Peyer's patch (tissue), 4 donors: Measurements from ENCODE around the gene PARP1. TPM values are rescaled to one million over a fixed set of nuclear protein-coding genes. Genes with fewer than 3 reads are reported as not detected.

Experiments used
- DNase-seq, 3 donors: peaks; one replicate each; pipeline ENCODE4 v3.0.0-alpha.2; 2017 to 2019
- H3K27ac ChIP-seq, 4 donors: fragments of 200-600 bp; sonication (generic); one replicate each; pipeline ENCODE4 v1.5.1; 2016 to 2019
- H3K27me3 ChIP-seq, 2 donors: fragments of 200-600 bp; sonication (generic); one replicate each; pipeline ENCODE4 v1.5.1; 2019
- H3K36me3 ChIP-seq, 3 donors: fragments of 200-600 bp; sonication (generic); one replicate each; pipeline ENCODE4 v1.5.1; 2016 to 2019
- H3K4me1 ChIP-seq, 4 donors: fragments of 200-600 bp; sonication (generic); one replicate each; pipeline ENCODE4 v1.5.1; 2016 to 2019
- H3K4me3 ChIP-seq, 4 donors: fragments of 200-600 bp; sonication (generic); 1 replicate in 3 of 4; 2 replicates in 1 of 4; pipeline ENCODE4 v1.5.1; 2016 to 2019; ENCODE audit warnings: mild to moderate bottlenecking in 1 of 4
- H3K9me3 ChIP-seq, 4 donors: fragments of 200-600 bp; sonication (generic); one replicate each; pipeline ENCODE4 v1.5.1; 2016 to 2019; ENCODE audit warnings: mild to moderate bottlenecking in 1 of 4
- POLR2A ChIP-seq, 2 donors: fragments of 450-650 bp; IDR thresholded peaks; one replicate each; pipeline ENCODE4 v1.5.1; 2017; ENCODE audit warnings: antibody characterized with exemption in 2 of 2, mild to moderate bottlenecking in 2 of 2, moderate library complexity in 2 of 2
- total RNA-seq, 4 donors: library from RNA; depleted of rRNA; stranded (reverse); fragments of >200 nt; gene quantifications; one replicate each; pipeline ENCODE4 v1.1.0, GENCODE V29; 2016
- TF ChIP-seq, protein P1 (sequence below), 6 experiments: fragments of 450-650 bp in 4 of 6; fragments of 200-600 bp in 2 of 6; sonication (generic) in 1 of 6; IDR thresholded peaks; one replicate each; pipeline ENCODE4 v1.5.1; 2017 to 2019; ENCODE audit warnings: antibody characterized with exemption in 6 of 6, mild to moderate bottlenecking in 3 of 6, moderate library complexity in 1 of 6

Gene PARP1
- total RNA-seq, 4 donors from 2014 or later: 25.2 to 145 (median 54.4) TPM

- TF ChIP-seq, protein P1, sequence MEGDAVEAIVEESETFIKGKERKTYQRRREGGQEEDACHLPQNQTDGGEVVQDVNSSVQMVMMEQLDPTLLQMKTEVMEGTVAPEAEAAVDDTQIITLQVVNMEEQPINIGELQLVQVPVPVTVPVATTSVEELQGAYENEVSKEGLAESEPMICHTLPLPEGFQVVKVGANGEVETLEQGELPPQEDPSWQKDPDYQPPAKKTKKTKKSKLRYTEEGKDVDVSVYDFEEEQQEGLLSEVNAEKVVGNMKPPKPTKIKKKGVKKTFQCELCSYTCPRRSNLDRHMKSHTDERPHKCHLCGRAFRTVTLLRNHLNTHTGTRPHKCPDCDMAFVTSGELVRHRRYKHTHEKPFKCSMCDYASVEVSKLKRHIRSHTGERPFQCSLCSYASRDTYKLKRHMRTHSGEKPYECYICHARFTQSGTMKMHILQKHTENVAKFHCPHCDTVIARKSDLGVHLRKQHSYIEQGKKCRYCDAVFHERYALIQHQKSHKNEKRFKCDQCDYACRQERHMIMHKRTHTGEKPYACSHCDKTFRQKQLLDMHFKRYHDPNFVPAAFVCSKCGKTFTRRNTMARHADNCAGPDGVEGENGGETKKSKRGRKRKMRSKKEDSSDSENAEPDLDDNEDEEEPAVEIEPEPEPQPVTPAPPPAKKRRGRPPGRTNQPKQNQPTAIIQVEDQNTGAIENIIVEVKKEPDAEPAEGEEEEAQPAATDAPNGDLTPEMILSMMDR (IDR thresholded peaks at IDR 0.05): peak; percentile 63 to 86 (median 82)
- no peak for TF ChIP-seq POLR2A (IDR thresholded peaks at IDR 0.05)
- no peaks in the 10 kb centered on the region for H3K4me1 ChIP-seq
- H3K4me3 ChIP-seq: no peak overlapping the region
- H3K36me3 ChIP-seq: no peaks in the 10 kb centered on the region
- peak overlapping the region in 1 of 4 donors; percentile 39 for H3K27ac ChIP-seq
- no peaks in the 10 kb centered on the region for H3K27me3 ChIP-seq
- no peaks in the 10 kb centered on the region for H3K9me3 ChIP-seq
- no peak for DNase-seq
Measured at GRCh38 chr1:226424221-226425003, 16.5 kb upstream of the PARP1 start.

DNA sequence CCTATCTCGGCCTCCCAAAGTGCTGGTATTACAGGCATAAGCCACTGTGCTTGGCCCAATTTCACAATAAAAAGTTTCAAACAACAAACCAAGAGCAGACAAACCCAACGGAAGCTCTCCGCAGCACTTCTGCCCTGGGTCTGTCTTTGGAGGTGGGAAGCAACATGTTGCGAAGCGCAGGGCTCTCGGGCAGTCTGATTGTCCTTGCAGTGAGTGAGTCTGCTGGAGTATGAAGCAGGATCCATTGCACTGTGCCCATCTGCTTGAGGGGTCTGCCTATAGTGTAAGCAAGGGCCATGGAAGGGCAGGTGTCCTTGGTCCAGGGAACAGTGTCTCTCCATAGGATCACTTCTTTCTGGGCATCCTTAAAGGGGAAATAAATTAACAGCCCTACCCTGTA, 14.6 kb upstream of the PARP1 start:
- Histone ChIP-seq H3K4me1 (no peaks in the 10 kb centered on the region), H3K4me3 (no peak overlapping the region), H3K36me3 (no peaks in the 10 kb centered on the region), H3K9me3 (no peaks in the 10 kb centered on the region), H3K27me3 (no peaks in the 10 kb centered on the region), H3K27ac (no peak overlapping the region)
- no peak for TF ChIP-seq POLR2A (IDR thresholded peaks at IDR 0.05)
- TF ChIP-seq, protein P1 (IDR thresholded peaks at IDR 0.05): no peak
- DNase-seq: no peak

GRCh38 chr1:226420897-226421296, 13.0 kb upstream of the PARP1 start:
- Histone ChIP-seq H3K4me3 (no peak overlapping the region), H3K9me3 (no peaks in the 10 kb centered on the region), H3K27ac (no peak overlapping the region), H3K27me3 (no peaks in the 10 kb centered on the region), H3K4me1 (no peaks in the 10 kb centered on the region), H3K36me3 (no peaks in the 10 kb centered on the region)
- DNase-seq: no peak
- TF ChIP-seq POLR2A (IDR thresholded peaks at IDR 0.05): no peak
- TF ChIP-seq, protein P1 (IDR thresholded peaks at IDR 0.05): no peak

DNA sequence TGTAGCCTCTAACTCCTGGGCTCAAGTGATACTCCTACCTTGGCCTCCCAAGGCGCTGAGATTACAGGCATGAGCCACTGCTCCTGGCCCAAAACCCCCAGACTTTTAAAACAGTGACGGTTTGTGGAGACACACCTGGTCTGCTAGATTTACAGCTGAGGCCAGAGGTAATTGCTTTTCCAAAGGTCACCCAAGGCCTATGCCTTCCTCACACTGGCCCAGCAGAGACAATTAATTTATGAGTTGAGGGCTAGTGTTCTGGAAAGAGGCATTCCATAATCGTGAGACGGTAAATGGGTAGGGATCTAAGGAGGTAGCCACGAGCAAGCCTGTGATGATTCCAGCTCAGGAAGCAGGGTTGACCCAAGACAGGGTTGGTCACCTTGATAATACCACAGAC, 12.4 kb upstream of the PARP1 start:
- Histone ChIP-seq H3K27me3 (no peaks in the 10 kb centered on the region), H3K27ac (no peak overlapping the region), H3K4me1 (no peaks in the 10 kb centered on the region), H3K4me3 (no peak overlapping the region), H3K9me3 (no peaks in the 10 kb centered on the region), H3K36me3 (no peaks in the 10 kb centered on the region)
- DNase-seq: no peak
- TF ChIP-seq, protein P1 (IDR thresholded peaks at IDR 0.05): no peak
- no peak for TF ChIP-seq POLR2A (IDR thresholded peaks at IDR 0.05)

DNA sequence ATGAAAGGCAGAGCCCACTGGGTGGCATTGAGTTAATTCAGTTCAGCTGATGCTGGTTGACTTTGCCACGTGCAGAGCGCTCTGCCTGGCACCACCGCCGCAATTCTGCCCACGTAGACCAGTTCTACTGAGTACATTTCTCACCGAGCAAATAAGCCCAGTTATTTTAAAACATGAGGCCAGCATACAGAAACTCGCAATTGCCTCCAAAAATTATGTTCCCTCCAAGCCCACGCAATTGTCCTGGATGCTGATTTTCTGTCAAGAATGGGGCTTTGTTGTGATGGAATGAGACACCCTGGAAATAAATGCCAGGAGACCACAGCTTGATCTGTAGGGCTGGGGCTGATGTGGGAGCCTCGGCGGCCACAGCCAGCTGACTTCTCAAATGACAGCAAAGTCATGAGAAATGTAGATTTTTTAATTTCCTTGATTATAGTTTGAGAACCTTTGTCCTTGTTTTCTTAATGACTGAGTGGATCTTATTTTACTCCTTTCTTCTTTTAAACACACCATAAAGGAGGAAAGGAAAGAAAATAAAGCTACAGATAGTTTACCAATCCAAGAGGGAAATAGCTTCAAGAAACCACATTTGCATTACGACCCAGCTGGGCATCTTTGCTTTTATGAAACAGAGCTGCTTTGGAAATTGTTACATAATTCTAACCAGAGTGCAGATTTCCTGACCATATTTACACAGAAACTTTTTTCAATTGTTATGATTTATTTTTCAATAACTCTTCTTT, 11.6 kb upstream of the PARP1 start:
- no peak for DNase-seq
- no peak overlapping the region for H3K27ac ChIP-seq
- no peaks in the 10 kb centered on the region for H3K9me3 ChIP-seq
- H3K4me3 ChIP-seq: no peak overlapping the region
- TF ChIP-seq POLR2A (IDR thresholded peaks at IDR 0.05): no peak
- TF ChIP-seq, protein P1 (IDR thresholded peaks at IDR 0.05): no peak
- no peaks in the 10 kb centered on the region for H3K27me3 ChIP-seq
- H3K36me3 ChIP-seq: no peaks in the 10 kb centered on the region
- no peaks in the 10 kb centered on the region for H3K4me1 ChIP-seq
